Skin epidermis (tissue), 12 donors: ENCODE results near the gene PPARA.

Source experiments
- H3K27ac ChIP-seq, 21 experiments: fragments of 200-600 bp; sonication (generic) in 11 of 21; one replicate each; pipeline ENCODE4 v1.5.0; 2020; ENCODE audit warnings: mild to moderate bottlenecking in 3 of 21, inconsistent platforms in 2 of 21, moderate library complexity in 2 of 21
- H3K4me3 ChIP-seq, 7 experiments: fragments of 200-600 bp; sonication (generic) in 2 of 7; one replicate each; pipeline ENCODE4 v1.5.0; 2020; ENCODE audit warnings: inconsistent platforms in 2 of 7, mild to moderate bottlenecking in 2 of 7, moderate library complexity in 1 of 7

Gene PPARA

GRCh38 chr22:46159212-46159611 lies 8.9 kb downstream of the PPARA start:
- no peak overlapping the region for H3K27ac ChIP-seq
- H3K4me3 ChIP-seq = no peak overlapping the region

DNA sequence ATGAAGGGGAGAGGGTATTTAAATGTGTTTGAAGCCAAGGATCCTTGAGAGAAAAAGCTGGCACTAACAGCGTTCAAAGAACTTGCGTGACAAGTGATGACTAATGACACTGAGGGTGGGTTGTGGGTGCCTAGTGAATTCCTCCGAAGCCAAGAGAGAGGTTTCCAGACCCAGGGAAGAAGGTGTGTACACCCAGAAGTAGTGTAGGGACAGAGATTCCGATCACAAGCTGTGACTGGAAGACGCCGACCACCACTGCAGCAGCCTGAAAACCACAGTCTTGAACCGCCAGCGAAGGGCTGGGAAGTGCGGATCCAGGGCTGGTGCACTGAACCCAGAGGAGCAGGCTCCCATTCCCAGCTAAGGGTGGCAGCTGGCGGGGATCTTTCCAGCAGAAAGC lies 9.5 kb downstream of the PPARA start:
- no peak overlapping the region for H3K27ac ChIP-seq
- H3K4me3 ChIP-seq = no peak overlapping the region

GRCh38 chr22:46162285-46162684 lies 12.0 kb downstream of the PPARA start:
- Histone ChIP-seq H3K4me3 (no peak overlapping the region), H3K27ac (no peak overlapping the region)

- H3K27ac ChIP-seq = no peak overlapping the region
- H3K4me3 ChIP-seq = no peak overlapping the region
Observed at GRCh38 chr22:46162771-46163556, 12.6 kb downstream of the PPARA start.

DNA sequence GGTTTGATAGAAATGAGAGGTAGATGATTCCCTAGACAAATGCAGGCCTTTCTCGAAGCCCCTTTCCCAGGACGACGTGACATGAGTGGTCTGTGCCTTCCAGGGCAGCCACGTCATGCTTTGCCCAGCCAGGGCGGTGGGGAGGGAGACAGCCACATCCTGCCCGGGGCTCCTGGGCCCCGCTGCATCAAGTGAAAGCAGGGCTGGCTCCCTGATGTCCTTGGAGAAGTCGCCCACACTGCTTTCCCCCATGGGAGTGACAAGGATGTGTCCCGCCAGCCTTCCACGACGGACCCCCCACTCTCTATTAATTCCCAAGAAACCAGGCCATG lies 13.2 kb downstream of the PPARA start:
- H3K4me3 ChIP-seq = no peak overlapping the region
- H3K27ac ChIP-seq = no peak overlapping the region

GRCh38 chr22:46165977-46166376 lies 15.7 kb downstream of the PPARA start:
- Histone ChIP-seq H3K27ac (no peak overlapping the region), H3K4me3 (no peak overlapping the region)

DNA sequence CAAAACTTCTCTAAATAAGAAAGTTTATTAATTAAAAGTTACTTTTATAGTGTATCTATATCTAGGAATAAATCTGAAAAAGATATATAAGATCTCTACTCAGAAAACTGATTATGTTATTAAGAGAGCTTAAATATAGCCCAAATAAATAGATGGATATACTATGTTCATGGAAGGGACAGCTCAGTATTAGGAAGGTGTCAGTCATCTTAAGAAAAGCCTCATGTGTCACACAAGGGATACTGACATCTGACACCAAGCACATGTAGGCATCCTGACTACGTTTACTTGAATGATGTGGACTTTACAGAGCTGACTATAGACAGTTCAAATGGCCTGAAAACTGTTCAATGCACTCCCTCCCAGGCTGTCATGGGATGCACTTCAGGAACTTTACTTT lies 19.3 kb downstream of the PPARA start:
- no peak overlapping the region for H3K27ac ChIP-seq
- H3K4me3 ChIP-seq = no peak overlapping the region

DNA sequence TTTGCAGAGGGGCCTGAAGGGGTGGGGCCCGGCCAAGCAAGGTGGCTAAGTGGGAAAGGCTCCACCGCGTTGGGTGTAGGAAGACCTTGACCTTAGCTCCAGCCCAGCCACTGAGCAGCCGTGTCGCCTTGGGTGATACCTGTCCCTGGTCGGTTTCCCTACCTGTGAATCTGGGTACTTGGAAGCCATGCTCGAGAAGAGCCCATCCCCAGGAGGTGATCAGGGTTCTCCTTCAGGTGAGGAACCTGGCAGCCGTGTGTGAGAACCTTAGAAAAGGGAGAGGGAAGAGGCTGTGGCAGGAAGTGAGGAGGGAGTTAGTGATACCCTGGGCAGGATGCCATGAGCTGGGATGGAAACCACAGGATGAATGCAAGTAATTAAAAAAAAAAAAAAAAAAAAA lies 21.6 kb downstream of the PPARA start:
- Histone ChIP-seq H3K27ac (peak overlapping the region in 8 of 21 experiments; percentile 1 to 70 (median 48)), H3K4me3 (no peak overlapping the region)

DNA sequence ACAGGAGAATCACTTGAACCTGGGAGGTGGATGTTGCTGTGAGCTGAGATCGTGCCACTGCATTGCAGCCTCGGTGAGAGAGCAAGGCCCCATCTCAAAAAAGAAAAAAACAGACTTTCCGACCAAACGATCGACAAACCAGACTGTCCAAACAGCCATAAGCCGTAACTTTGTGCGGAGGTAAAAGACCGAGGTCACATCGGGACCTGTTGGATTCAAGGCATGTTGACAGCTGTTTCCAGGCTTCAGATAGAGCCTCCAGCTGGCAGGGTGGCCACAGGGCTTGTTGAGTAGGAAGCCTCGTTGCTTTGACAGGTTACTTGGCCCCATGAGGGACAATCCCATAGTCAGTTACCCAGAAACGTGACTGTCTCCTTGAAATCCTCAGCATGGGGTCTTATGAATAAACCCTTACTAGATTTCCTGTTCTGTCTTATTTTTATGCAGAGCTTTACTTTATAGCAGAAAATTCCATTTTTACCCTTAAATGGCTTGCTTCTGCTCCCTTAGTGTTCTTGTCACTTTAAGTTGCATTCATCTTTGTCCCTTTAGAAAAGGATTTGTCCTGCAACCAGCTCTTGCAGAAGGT lies 22.3 kb downstream of the PPARA start:
- Histone ChIP-seq H3K27ac (peak overlapping the region in 9 of 21 experiments; percentile 3 to 50 (median 27)), H3K4me3 (no peak overlapping the region)

DNA sequence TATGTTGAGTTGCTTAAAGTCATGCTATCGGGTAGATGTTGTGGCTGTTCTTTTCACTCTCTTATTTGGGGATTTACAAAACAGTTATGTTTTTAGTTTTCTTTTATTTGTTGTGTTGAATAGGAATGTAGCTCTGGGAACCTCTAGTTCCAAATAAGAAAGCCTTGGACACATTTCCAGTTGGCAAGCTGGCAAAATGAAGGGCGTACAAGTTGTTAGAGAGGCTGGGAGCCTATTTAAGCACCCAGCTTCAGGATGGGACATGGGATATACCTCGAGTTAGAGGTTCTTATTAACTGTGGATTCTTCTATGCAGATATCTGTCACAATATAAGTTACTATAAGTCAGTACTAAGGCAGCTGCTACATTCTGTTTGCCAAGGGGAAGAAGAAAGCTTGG lies 22.8 kb downstream of the PPARA start:
- H3K27ac ChIP-seq = peak overlapping the region in 2 of 21 experiments; percentile 3 to 41

DNA sequence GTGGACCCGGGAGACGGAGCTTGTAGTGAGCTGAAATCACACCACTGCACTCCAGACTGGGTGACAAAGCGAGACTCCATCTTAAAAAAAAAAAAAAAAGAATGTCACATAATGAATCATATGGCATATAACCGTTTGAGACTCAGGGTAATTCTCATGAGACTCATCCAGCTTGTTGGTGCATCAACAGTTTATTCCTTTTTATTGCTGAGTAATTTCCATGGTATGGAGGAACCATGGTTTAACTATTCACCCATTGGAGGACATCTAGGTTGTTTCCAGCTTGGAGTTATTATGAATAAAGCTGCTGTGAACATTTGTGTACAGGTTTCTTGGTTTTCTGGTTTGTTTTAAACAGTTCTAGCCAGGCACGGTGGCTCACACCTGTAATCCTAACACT lies 25.3 kb downstream of the PPARA start:
- H3K4me3 ChIP-seq = no peak overlapping the region
- no peak overlapping the region for H3K27ac ChIP-seq

More for the DNA sequence above, 22.8 kb downstream of the PPARA start:
- H3K4me3 ChIP-seq = no peak overlapping the region

DNA sequence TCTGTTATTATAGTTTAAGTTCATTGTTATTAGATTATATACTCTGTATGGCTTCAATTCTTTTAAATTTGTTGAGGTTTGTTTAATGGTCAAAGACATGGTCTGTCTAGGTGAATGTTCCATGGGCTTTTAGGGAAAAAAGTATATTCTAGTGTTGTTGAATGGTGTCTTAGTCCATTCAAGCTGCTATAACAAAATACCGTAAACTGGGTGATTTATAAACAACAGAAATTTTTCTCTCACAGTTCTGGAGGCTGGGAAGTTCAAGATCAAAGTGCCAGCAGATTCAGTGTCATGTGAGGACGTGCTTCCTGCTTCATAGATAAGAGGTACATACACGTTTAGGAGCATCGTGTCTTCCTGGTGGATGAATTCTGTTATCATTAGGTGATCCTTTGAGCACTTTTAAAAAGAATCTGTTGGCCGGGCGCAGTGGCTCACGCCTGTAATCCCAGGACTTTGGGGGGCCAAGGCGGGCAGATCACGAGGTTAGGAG lies 26.2 kb downstream of the PPARA start:
- Histone ChIP-seq H3K4me3 (no peak overlapping the region), H3K27ac (no peak overlapping the region)

DNA sequence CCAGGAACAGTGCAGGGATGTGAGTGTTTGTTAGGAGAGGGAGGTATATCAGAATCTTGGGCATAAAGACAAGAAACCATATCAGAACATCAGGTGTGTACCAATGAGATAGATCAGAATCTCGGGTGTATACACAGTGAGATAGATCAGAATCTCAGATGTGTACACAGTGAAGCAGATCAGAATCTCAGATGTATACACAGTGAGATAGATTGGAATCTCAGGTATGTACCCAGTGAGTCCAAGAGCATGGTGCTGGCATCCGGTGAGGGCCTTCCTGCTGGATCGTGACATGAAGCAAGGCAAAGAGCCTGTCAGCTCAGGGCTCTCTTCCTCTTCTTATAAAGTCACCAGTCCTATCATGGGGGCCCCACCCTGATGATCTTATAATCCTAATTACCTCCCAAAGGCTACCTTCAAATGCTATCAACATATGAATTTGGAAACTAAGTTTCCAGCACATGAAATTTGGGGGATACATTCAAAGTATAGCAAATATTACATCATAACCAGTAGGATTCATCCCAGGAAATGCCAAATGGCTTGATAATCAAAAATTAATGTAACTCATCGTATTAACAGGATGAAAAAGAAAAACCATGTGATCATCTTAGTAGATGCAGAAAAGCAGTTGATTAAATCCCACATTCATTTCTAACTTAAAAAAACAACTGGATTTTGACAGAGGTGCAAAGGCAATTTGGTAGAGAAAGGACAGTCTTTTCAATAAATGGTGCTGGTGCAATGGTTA lies 28.6 kb downstream of the PPARA start:
- no peak overlapping the region for H3K4me3 ChIP-seq
- no peak overlapping the region for H3K27ac ChIP-seq

- no peak overlapping the region for H3K27ac ChIP-seq
- H3K4me3 ChIP-seq = no peak overlapping the region
Observed at GRCh38 chr22:46179748-46180147, 29.4 kb downstream of the PPARA start.

DNA sequence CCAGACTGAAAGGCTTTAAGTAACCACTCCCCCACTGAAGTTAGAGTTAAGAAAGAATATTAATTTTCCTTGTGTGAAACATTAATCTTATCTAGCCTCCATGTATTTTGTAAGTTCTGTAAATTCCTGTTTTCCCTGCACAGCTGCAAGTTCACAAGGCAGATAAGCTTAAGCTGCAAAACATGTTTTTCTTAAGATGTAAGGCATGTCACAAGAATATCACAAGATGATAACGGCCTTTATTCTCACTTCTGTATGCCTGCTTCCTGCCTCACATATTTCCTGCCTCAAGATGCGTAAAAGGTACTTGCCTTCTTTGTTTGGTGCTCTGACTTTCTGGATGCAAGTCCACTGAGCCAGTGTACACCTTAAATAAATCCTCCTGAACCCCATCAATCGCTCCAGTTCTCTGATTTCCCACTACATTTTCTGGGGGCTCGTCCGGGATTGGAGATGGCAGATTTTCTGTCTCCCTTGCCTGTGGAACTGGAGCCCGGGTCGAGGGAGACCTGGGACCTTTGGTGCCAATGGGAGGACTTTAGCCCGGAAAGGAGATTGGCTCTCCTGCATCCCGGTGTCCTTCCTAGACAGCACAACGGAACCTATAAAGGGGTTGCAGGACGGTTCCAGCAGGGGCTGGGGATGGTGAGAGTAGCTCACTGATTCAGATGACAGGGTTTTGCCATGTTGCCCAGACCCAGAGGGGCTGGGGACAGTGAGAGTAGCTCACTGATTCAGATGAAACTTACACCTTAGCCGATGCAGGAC lies 30.2 kb downstream of the PPARA start:
- Histone ChIP-seq H3K4me3 (no peak overlapping the region), H3K27ac (no peak overlapping the region)

DNA sequence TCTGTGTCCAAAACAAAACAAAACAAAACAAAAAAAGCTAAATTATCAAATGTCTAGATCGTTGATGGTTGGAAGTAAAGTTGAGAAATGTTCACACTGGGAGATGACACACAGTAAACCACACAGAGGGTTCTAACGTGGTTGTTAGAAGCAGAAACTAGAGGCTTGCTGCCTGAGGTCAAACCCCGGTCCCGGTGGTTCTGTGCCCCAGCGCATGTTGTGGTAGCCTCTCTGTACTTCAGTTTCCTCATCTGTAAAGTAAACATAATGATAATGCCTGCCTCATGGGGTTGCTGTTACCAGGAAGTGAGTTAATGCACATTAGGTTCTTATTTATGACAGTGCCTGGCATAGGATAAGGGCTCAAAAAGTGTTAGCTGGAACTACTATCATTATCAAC lies 33.4 kb downstream of the PPARA start:
- no peak overlapping the region for H3K27ac ChIP-seq
- H3K4me3 ChIP-seq = no peak overlapping the region

DNA sequence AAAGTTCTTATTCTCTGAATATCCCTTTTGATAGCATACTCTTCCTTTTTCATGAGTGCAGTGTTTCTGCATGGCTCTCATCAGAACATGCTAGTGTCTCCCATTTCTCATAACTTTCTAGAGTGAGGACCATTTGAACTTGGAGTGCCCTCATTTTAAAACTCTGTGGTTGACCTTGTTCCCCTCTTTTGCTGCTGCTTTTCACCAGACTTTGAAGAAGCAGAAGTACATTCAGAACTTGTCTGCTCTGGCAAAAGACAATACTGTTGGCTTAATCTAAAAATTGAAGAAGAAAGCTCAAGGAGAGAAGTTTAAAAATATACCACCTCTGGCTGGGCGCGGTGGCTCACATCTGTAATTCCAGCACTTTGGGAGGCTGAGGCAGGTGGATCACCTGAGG lies 35.0 kb downstream of the PPARA start:
- Histone ChIP-seq H3K27ac (no peak overlapping the region), H3K4me3 (no peak overlapping the region)

DNA sequence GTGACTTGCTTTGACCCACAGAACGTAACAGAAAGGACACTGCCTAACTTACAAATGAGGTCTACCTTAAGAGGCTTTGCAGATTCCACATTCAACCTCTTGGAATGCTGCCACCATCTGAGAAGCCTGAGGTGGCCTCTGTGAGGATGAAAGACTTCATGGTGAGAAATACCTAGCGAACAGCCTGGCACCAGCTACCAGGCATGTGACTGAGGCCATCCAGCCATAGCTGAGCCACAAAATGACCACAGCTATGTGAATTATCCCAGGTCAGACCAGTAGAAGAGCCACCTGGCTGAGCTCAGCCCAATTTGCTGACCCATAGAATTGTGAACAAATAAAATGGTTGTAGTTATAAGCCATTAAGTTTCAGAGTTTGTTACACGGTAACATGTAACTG lies 37.5 kb downstream of the PPARA start:
- Histone ChIP-seq H3K27ac (no peak overlapping the region), H3K4me3 (no peak overlapping the region)

GRCh38 chr22:46192210-46192993 lies 42.1 kb downstream of the PPARA start:
- Histone ChIP-seq H3K4me3 (no peak overlapping the region), H3K27ac (no peak overlapping the region)
